ENCODE data around the gene UNC5C.

GRCh38 chr4:95215043-95215442, 333.7 kb downstream of the UNC5C start:
- TF ChIP-seq, protein P1, sequence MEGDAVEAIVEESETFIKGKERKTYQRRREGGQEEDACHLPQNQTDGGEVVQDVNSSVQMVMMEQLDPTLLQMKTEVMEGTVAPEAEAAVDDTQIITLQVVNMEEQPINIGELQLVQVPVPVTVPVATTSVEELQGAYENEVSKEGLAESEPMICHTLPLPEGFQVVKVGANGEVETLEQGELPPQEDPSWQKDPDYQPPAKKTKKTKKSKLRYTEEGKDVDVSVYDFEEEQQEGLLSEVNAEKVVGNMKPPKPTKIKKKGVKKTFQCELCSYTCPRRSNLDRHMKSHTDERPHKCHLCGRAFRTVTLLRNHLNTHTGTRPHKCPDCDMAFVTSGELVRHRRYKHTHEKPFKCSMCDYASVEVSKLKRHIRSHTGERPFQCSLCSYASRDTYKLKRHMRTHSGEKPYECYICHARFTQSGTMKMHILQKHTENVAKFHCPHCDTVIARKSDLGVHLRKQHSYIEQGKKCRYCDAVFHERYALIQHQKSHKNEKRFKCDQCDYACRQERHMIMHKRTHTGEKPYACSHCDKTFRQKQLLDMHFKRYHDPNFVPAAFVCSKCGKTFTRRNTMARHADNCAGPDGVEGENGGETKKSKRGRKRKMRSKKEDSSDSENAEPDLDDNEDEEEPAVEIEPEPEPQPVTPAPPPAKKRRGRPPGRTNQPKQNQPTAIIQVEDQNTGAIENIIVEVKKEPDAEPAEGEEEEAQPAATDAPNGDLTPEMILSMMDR (conservative IDR thresholded peaks at IDR 0.05; ENCODE audit: low read length), result no peak
- no peak for TF ChIP-seq EZH2phosphoT487 (IDR thresholded peaks at IDR 0.05; ENCODE audit: borderline replicate concordance, low read depth, low read length)
